GM19467 (cell line): ENCODE measurements around the gene SLC25A15.
A peak's percentile ranks its signal among the peaks of the same experiment; 100 is the strongest.

Source experiments
- ATAC-seq: cut with Tn5 transposase; IDR thresholded peaks from one replicate; pipeline ENCODE4 v1.9.1; 2021; ENCODE audit warnings: mild to moderate bottlenecking, moderate library complexity; ENCODE audit not compliant: unreplicated experiment

SLC25A15 gene

GRCh38 chr13:40789275-40790153 lies at the start of gene SLC25A15:
Gene SLC25A15, plus strand, starts transcription at chr13:40789611. Its CDS starts 3,616 bp downstream, at chr13:40793227.
- ATAC-seq: peak; percentile 82

GRCh38 chr13:40749327-40749726 lies 40.1 kb upstream of the SLC25A15 start:
- no peak for ATAC-seq

DNA sequence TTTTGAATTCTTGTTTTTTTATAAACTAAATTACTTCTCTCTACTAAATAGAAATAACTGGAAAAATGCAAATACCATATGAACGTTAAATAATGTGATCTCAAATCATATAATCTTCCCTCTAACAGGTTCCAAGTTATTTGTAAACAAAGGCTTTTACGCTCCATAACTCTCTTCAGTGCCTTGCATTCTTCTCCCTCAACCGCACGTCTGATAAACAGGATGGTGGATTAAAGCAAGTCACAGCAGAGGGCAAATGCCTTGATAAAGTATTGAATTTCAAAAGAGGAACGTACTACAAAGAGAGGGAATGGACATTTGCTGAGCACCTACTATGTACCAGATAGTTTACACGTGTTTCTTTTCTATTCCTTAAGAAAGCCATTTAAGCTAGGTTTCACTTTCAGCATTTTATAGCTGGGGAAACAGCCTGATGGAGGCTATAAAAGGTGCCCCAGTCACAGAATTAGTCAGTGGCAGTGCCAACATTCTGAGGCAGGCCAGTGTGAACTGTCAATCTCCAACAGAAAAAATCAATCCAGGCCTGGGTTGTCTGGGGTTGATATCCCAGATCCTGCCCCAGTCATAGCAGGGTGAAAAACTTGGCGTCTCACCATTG lies 34.2 kb upstream of the SLC25A15 start:
- no peak for ATAC-seq

DNA sequence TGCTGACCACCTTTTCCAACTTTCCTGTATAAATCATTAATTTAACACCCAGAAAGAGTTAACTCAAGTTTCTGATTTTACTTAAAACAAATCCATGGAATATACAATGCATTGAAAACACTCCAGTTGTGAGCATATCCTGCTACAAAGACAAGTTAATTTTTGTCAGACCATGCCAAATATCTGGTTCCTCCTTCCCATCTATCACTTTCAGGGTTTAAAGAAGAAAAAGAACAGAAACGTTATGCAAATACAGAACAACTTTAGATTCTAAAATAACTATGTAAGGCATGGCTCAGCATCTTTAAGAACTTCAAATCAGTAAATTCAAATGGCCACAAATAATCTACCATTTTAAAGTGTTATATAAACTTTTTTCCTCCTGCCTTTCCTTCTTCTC lies 33.4 kb upstream of the SLC25A15 start:
- no peak for ATAC-seq

DNA sequence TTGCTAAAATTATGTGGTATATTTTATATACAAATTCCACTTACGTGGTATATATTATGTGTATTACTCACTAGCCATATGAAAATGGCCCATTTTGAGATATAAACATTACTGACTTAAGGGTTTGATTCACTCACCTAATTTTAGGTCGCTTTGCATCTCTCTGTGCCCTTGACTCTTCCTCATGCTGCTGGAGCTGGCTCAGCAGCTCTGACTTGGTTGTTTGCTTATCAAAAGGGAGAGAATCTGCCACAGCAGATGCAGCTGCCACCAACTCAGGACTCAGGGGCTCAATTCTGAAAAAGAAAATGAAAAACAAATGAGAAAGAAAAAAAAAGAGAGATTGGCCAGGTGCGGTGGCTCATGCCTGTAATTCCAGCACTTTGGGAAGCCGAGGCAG lies 30.6 kb upstream of the SLC25A15 start:
- ATAC-seq: no peak

GRCh38 chr13:40762849-40763248 lies 26.6 kb upstream of the SLC25A15 start:
- no peak for ATAC-seq

DNA sequence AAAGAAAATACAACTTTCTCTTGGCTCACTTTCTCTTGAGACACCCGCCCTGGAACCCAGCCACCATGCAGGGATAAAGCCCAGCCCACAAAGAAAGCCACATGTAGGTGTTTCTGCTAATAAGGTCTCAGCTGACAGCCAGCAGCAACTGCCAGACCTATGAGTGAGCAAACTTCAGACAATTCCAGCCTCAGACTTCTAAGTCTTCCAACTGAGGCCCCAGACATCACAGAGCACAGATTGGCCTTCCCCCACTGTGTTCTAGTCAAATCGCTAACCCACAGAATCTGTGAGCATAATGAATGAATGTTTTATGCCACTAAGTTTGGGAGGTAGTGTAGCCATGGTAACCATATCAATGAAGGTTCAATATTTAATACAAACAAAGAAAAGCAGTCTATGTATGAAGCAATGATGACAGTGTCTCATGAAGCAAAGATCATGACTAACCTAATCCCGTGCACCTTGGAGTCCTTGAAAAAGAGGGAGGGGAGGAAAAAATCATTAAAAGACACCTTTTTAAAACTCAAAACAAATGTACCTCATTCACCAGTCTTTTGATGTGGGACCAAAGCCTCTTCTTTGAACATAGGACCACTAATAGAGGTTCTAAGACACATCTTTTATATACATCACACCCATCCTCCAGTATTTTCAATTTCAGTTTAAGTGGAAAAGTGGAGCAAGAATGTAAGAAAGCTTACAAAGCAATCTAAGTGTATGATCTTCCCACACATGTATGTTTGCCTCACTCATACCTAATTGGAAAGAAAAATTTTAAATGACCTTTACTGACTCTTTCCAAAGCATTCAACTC lies 24.6 kb upstream of the SLC25A15 start:
- no peak for ATAC-seq

GRCh38 chr13:40765602-40766001 lies 23.8 kb upstream of the SLC25A15 start:
- no peak for ATAC-seq

GRCh38 chr13:40769970-40770369 lies 19.4 kb upstream of the SLC25A15 start:
- ATAC-seq: no peak

DNA sequence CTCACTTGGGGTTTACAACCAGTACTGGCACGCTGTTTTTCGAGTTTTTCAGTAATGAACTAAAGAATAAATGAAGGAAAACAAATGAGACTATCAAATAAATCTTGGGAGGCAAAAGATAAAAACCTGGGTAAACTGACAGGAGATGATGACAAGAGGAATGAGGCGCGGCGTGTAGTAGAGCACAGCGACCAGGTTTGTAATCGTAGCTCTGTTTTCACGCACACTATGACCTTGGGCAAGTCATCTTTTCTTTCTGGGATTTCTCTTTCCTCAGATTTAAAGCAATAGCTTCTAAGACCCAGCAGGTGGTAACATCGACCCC lies 18.8 kb upstream of the SLC25A15 start:
- ATAC-seq: no peak

- peak; percentile 94 for ATAC-seq
Observed at GRCh38 chr13:40770934-40771618, 18.3 kb upstream of the SLC25A15 start, which contains the start of gene MRPS31. Gene MRPS31, minus strand, starts transcription at chr13:40771190. Its CDS starts 54 bp downstream, at chr13:40771136.

GRCh38 chr13:40772765-40773473 lies 16.5 kb upstream of the SLC25A15 start:
- ATAC-seq: no peak

DNA sequence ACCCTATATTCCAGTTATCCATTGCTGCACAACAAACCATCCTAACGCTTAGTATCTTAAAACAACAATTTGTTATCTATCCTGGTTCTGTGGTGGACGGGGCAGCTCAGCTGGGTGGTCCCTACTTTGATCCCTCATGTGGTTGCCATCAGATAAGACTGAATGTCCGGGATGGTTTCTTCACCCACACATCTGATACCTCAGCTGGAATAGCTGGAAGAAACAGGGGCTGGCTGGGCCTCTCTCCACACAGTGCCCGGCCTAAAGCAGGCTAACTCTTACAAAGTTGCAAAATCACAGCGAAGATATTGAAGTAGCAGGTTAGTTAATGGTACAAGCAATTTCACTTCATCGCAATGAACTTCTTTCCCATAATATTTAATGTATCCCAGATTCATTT lies 14.7 kb upstream of the SLC25A15 start:
- ATAC-seq: no peak

DNA sequence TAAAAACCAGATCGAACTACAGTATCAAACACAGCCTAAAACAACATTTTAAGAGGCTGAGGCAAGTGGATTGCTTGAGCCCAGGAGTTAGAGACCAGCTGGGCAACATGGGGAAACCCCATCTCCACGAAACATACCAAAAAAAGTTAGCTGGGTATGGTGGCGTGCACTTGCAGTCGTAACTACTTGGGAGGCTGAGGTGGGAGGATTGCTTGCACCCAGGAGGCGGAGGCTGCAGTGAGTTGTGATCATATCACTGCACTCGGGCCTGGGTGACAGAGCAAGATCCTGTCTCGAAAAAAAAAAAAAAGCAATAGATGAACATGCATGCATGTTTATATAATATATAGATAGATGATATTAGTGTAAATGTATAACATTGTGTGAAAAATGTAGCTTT lies 13.2 kb upstream of the SLC25A15 start:
- no peak for ATAC-seq

DNA sequence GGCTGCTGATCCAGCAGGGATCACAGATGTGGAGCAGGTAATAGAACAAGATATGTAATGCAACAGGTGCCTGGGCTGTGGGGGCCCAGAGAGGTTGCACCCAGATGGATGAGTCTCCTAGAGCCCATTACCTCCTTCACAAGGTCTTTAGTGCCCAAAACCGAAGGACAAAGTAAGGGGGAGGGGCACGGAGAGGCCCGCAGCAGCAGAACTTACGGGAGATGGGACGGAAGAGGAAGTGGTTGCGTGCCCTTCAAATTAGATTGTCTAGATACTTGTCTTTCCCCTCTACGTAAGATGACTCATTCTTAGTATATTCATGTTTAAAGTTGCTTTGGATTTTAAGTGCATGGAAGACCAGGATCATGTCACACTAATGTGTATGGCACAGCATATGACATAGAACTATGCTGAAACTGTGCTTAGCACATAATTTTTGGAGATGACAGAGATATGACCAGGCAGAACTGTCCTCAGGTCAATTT lies 12.7 kb upstream of the SLC25A15 start:
- peak; percentile 33 for ATAC-seq

- peak; percentile 69 for ATAC-seq
Observed at GRCh38 chr13:40777166-40777808, 12.1 kb upstream of the SLC25A15 start.

- peak; percentile 2 for ATAC-seq
Observed at GRCh38 chr13:40777809-40778175, 11.6 kb upstream of the SLC25A15 start.

- ATAC-seq: no peak
Observed at GRCh38 chr13:40779049-40779448, 10.4 kb upstream of the SLC25A15 start.

DNA sequence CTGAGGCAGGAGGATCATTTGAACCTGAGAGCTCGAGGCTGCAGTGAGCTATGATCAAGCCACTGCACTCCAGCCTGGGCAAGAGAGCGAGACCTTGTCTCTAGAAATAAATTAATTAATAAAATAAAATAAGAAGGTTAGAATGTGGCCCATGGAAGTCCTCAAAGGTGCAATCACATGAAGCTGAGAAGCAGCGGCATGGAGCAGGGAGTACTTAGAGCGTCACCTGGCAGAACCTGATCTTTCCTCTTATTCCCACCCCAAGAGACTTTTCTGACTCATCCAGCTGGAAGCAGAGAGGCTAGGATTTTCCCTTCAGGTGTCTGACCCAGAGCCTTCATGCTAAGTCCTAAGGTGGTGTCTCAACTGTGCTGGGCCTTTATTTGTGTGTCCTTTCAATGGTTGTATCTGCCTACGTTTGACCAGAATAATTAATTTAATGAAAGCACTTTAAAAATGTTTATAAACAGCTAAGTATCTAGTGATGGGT lies 9.6 kb upstream of the SLC25A15 start:
- ATAC-seq: no peak
